HEK293T (cell line): ENCODE results near the gene IDH3A.

Experiments used
- CTCF ChIA-PET: fragments of 350-600 bp; formaldehyde crosslinking; extraction: SDS; loops from one replicate; lab custom pipeline; 2021; ENCODE audit warnings: antibody characterized with exemption, inconsistent platforms; lab: Yijun Ruan, JAX
- POLR2A ChIA-PET: fragments of 350-600 bp; formaldehyde crosslinking; extraction: SDS; loops from one replicate; lab custom pipeline; 2020; ENCODE audit warnings: antibody characterized with exemption, inconsistent platforms; lab: Yijun Ruan, JAX
- DNase-seq: peaks from one replicate; pipeline ENCODE4 v3.0.0; 2012; ENCODE audit warnings: mixed read lengths; ENCODE audit errors: extremely low spot score
- ARNT ChIP-seq: fragments of 450-650 bp; IDR thresholded peaks from 2 replicates; pipeline ENCODE4 v1.6.1; 2017; ENCODE audit warnings: mild to moderate bottlenecking
- BHLHE40 ChIP-seq: fragments of 450-650 bp; IDR thresholded peaks from 2 replicates; pipeline ENCODE4 v1.6.1; 2016; ENCODE audit warnings: mild to moderate bottlenecking, moderate library complexity, borderline replicate concordance
- CTBP1 ChIP-seq: fragments of 450-650 bp; IDR thresholded peaks from 2 replicates; pipeline ENCODE4 v1.6.1; 2016; ENCODE audit warnings: borderline replicate concordance
- ELF4 ChIP-seq: fragments of 450-650 bp; IDR thresholded peaks from 2 replicates; pipeline ENCODE4 v1.6.1; 2017; ENCODE audit warnings: antibody characterized with exemption
- FOXA1 ChIP-seq: fragments of 450-650 bp; IDR thresholded peaks from 2 replicates; pipeline ENCODE4 v1.6.1; 2016; ENCODE audit warnings: mild to moderate bottlenecking
- FOXK2 ChIP-seq: fragments of 450-650 bp; IDR thresholded peaks from 2 replicates; pipeline ENCODE4 v1.6.1; 2016; ENCODE audit warnings: mild to moderate bottlenecking
- FOXM1 ChIP-seq: fragments of 450-650 bp; IDR thresholded peaks from 2 replicates; pipeline ENCODE4 v1.6.1; 2017; ENCODE audit warnings: mild to moderate bottlenecking, borderline replicate concordance
- HDGF ChIP-seq: fragments of 450-650 bp; IDR thresholded peaks from 2 replicates; pipeline ENCODE4 v1.6.1; 2017; ENCODE audit warnings: antibody characterized with exemption, borderline replicate concordance
- L3MBTL2 ChIP-seq: fragments of 450-650 bp; conservative IDR thresholded peaks from 2 replicates; pipeline ENCODE4 v1.6.1; 2016; ENCODE audit warnings: mild to moderate bottlenecking
- LEF1 ChIP-seq: fragments of 450-650 bp; IDR thresholded peaks from 2 replicates; pipeline ENCODE4 v1.6.1; 2017; ENCODE audit warnings: mild to moderate bottlenecking, borderline replicate concordance
- NFRKB ChIP-seq: fragments of 450-650 bp; IDR thresholded peaks from 2 replicates; pipeline ENCODE4 v1.6.1; 2016; ENCODE audit warnings: mild to moderate bottlenecking, moderate library complexity
- SP1 ChIP-seq: fragments of 450-650 bp; IDR thresholded peaks from 2 replicates; pipeline ENCODE4 v1.6.1; 2017
- SUZ12 ChIP-seq: fragments of 450-650 bp; IDR thresholded peaks from 2 replicates; pipeline ENCODE4 v1.6.1; 2016; ENCODE audit warnings: mild to moderate bottlenecking
- TARDBP ChIP-seq: fragments of 450-650 bp; IDR thresholded peaks from 2 replicates; pipeline ENCODE4 v1.6.1; 2016
- ZNF384 ChIP-seq: fragments of 450-650 bp; IDR thresholded peaks from 2 replicates; pipeline ENCODE4 v1.6.1; 2016
- TF ChIP-seq, protein P1 (sequence below): fragments of 450-650 bp; IDR thresholded peaks from 2 replicates; pipeline ENCODE4 v1.6.1; 2016

Gene IDH3A

DNA sequence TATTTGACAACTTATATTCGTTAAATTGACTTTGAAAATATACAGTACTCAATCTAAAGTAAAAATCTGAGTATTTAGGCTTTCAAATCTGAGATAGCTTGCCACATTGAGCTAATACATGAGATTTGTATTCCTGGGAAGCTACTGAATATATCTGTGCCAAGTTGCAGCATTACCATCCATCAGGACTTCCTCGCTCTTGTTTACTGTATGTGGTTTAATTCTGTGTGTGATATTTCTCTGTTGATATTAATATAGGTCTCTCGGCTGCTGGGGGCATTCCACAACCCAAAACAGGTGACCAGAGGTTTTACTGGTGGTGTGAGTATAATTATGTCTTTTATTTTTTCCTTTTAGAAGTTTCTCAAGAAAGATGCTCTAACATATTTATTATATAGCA, 5.8 kb downstream of the IDH3A start:
- CTCF ChIA-PET = interaction anchor here (0.7 kb wide), 2 partner anchors 24 to 85 kb away, joined by 3 to 4 read pairs; partner anchors contain the start of gene CIB2
- POLR2A ChIA-PET = interaction anchor here (0.7 kb wide), 1 partner anchor 24 kb away, joined by 3 read pairs; no protein-coding TSS in a partner anchor
- no peak for DNase-seq
- TF ChIP-seq ELF4 (no peak), ARNT (no peak), FOXM1 (no peak), SP1 (no peak), ZNF384 (no peak), LEF1 (no peak), HDGF (no peak), CTBP1 (no peak), TARDBP (no peak), FOXK2 (no peak), SUZ12 (no peak)
- TF ChIP-seq, protein P1, sequence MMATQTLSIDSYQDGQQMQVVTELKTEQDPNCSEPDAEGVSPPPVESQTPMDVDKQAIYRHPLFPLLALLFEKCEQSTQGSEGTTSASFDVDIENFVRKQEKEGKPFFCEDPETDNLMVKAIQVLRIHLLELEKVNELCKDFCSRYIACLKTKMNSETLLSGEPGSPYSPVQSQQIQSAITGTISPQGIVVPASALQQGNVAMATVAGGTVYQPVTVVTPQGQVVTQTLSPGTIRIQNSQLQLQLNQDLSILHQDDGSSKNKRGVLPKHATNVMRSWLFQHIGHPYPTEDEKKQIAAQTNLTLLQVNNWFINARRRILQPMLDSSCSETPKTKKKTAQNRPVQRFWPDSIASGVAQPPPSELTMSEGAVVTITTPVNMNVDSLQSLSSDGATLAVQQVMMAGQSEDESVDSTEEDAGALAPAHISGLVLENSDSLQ = no peak

DNA sequence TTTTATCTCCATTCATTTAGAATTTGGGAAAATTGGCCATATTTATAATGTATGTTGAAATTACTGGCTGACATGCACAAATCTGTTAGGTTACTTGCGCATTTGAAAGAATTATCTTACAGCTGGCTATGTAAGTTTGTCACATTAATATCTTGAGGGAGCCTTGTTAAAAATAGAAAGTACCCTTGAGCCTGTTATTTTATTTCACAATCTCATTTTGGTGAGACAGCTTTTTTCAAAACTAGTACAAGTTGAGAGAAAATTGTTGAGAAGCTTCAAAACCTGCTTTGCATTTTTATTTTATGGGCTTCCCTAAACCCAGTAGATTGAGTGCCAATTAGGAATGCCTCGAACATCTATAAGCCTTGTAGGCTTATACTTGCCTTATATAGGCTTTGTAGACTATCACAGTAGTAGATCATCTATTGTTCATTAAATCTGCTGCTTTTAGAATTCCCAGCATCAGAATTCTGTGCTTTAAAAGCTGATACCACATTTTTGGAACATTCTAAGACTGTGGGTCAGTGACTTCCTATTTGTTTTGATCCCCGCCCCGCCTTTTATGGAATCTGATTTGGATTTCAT, 6.3 kb downstream of the IDH3A start:
- POLR2A ChIA-PET = interaction anchor here (0.9 kb wide), 1 partner anchor 144 kb away, joined by 3 read pairs; the partner anchor contains the start of gene SKIC8
- CTCF ChIA-PET = interaction anchor here (0.7 to 1.4 kb wide), 3 partner anchors 25 to 85 kb away, joined by 3 to 4 read pairs (median 3); partner anchors contain the start of gene CIB2
- TF ChIP-seq SUZ12 = no peak
- TF ChIP-seq, protein P1 = no peak
- no peak for TF ChIP-seq CTBP1
- TF ChIP-seq FOXM1 = no peak
- TF ChIP-seq L3MBTL2 = no peak
- TF ChIP-seq TARDBP = no peak
- TF ChIP-seq NFRKB = no peak
- TF ChIP-seq SP1 = no peak
- TF ChIP-seq BHLHE40 = no peak
- TF ChIP-seq ARNT = no peak
- no peak for TF ChIP-seq FOXA1
- no peak for TF ChIP-seq LEF1
- no peak for DNase-seq

DNA sequence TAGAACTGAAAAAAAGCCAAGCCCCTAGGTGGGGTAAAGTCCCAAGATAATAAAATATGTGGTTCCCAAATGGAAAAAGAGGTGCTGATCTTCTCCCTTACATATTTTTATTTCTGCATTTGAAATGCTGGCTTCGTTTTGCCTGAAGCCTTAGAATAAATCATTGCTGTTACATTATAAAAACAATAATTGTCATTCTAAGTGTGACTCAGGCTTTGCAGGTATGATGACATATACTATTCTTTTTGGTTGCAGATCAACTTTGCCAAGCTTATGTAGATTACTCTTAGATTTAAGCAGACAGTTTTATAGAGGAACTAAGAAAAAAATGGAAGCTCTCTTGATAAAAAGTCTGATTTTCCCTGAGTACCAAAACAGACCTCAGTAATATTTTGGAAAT, 7.5 kb downstream of the IDH3A start:
- DNase-seq = no peak
- TF ChIP-seq FOXA1 (no peak), FOXK2 (no peak), TARDBP (no peak), SUZ12 (no peak), ELF4 (no peak), SP1 (no peak), FOXM1 (no peak), BHLHE40 (no peak), CTBP1 (no peak)
- TF ChIP-seq, protein P1 = no peak
- CTCF ChIA-PET = interaction anchor here (1.4 kb wide), 1 partner anchor 39 kb away, joined by 3 read pairs; no protein-coding TSS in a partner anchor
- POLR2A ChIA-PET = no interaction called here

DNA sequence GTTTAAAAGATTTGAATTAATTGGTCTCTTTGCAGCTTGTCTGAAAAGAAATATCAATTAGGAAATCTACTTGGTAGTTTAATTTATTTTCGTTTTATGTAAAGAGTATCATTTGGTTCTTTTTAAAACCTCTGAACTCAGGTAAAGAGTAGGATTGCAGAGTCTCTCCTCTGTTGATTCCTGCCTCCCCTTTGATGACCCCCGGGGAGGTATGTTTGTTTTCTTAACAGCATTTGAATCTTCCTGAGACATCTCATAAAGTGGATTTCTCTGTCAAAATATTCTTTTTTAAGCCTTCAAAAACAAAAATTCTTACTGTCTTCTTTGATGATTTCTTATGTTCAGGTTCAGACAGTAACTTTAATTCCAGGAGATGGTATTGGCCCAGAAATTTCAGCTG, 8.0 kb downstream of the IDH3A start:
- ChIA-PET POLR2A (no interaction called here), CTCF (no interaction called here)
- TF ChIP-seq FOXA1 (no peak), SUZ12 (no peak), L3MBTL2 (no peak), ELF4 (no peak), TARDBP (no peak), FOXM1 (no peak), NFRKB (no peak), SP1 (no peak), ZNF384 (no peak), HDGF (no peak), LEF1 (no peak)
- no peak for DNase-seq

DNA sequence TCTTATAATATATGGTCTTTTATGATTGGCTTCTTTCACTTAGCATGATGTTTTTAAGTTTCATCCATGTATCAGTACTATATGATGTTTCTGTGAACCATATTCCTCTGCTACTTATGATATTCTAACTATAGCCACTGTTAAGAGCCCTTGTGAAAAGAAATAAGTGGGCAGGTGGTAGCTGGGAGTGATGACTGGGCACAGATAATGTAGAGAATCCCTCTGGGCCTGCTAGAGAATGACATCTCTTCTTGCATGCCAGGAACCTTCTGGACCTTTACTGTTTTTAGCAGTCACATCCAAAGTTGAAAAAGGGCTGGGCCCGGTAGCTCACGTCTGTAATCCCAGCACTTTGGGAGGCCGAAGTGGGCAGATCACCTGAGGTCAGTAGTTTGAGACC, 10.2 kb downstream of the IDH3A start:
- DNase-seq = no peak
- ChIA-PET CTCF (interaction anchor here (0.6 kb wide), 1 partner anchor 15 kb away, joined by 3 read pairs; no protein-coding TSS in a partner anchor), POLR2A (no interaction called here)
- TF ChIP-seq HDGF = no peak
- TF ChIP-seq TARDBP = no peak
- no peak for TF ChIP-seq LEF1
- TF ChIP-seq SP1 = no peak
- TF ChIP-seq NFRKB = no peak
- no peak for TF ChIP-seq ELF4
- TF ChIP-seq BHLHE40 = no peak
- no peak for TF ChIP-seq FOXM1
- TF ChIP-seq, protein P1 = no peak
- TF ChIP-seq SUZ12 = no peak
- TF ChIP-seq CTBP1 = no peak
- TF ChIP-seq FOXK2 = no peak
- TF ChIP-seq FOXA1 = no peak
- no peak for TF ChIP-seq ZNF384
- no peak for TF ChIP-seq ARNT
